LNCAP (cell line): ENCODE measurements around the gene PPM1L.

Experiments used
- CTCF ChIP-seq: fragments of 450-650 bp; IDR thresholded peaks from 2 replicates; pipeline ENCODE4 v1.5.1; 2017; ENCODE audit warnings: mild to moderate bottlenecking

The PPM1L gene

GRCh38 chr3:160826991-160827390, 71.0 kb downstream of the PPM1L start:
- TF ChIP-seq CTCF: no peak

GRCh38 chr3:160827516-160827915, 71.5 kb downstream of the PPM1L start:
- TF ChIP-seq CTCF: no peak

- no peak for TF ChIP-seq CTCF
Measured at GRCh38 chr3:160828880-160829279, 72.8 kb downstream of the PPM1L start.

- no peak for TF ChIP-seq CTCF
Measured at GRCh38 chr3:160829486-160830009, 73.5 kb downstream of the PPM1L start.

- no peak for TF ChIP-seq CTCF
Measured at GRCh38 chr3:160830796-160831195, 74.8 kb downstream of the PPM1L start.

- no peak for TF ChIP-seq CTCF
Measured at GRCh38 chr3:160831401-160831800, 75.4 kb downstream of the PPM1L start.

GRCh38 chr3:160837394-160837980, 81.5 kb downstream of the PPM1L start:
- no peak for TF ChIP-seq CTCF

GRCh38 chr3:160840590-160840989, 84.6 kb downstream of the PPM1L start:
- no peak for TF ChIP-seq CTCF
